Activated CD4-positive, alpha-beta T cell treated with anti-CD3 and anti-CD28 coated beads, Interleukin-2, amount 10 ng/mL, durations not matched to agents 7 days and 5 days (primary cell): Measurements from ENCODE around the gene CAB39. TPM values are rescaled to one million over a fixed set of nuclear protein-coding genes. Genes with fewer than 3 reads are reported as not detected.

Experiments used
- CTCF ChIA-PET: fragments of 350-600 bp; sonication (Branson Sonifier 250); formaldehyde crosslinking; loops from one replicate; lab custom pipeline; 2021; ENCODE audit warnings: antibody characterized with exemption; lab: Charles Lee
- POLR2A ChIA-PET: fragments of 350-600 bp; sonication (Branson Sonifier 250); formaldehyde crosslinking; loops from one replicate; lab custom pipeline; 2021; ENCODE audit warnings: antibody characterized with exemption; lab: Charles Lee
- DNase-seq: peaks from one replicate; pipeline ENCODE4 v3.0.0-alpha.2; 2020
- H3K27ac Mint-ChIP-seq: one replicate; pipeline ENCODE4 v1.8.0; 2021; ENCODE audit warnings: mild to moderate bottlenecking, moderate library complexity, mixed read lengths
- H3K27me3 Mint-ChIP-seq: one replicate; pipeline ENCODE4 v1.8.0; 2021; ENCODE audit warnings: mixed read lengths
- H3K36me3 Mint-ChIP-seq: one replicate; pipeline ENCODE4 v1.8.0; 2021; ENCODE audit warnings: low read depth, mixed read lengths
- H3K4me1 Mint-ChIP-seq: one replicate; pipeline ENCODE4 v1.8.0; 2021; ENCODE audit warnings: mixed read lengths
- H3K4me3 Mint-ChIP-seq: one replicate; pipeline ENCODE4 v1.8.0; 2021; ENCODE audit warnings: mild to moderate bottlenecking, moderate library complexity, mixed read lengths
- H3K9me3 Mint-ChIP-seq: one replicate; pipeline ENCODE4 v1.8.0; 2021; ENCODE audit warnings: mixed read lengths
- total RNA-seq, 2 experiments: library from RNA; stranded (reverse); gene quantifications; one replicate each; pipeline ENCODE4 v1.2.3, GENCODE V29; 2021

CAB39 gene
- total RNA-seq, 2 experiments from 2014 or later, result 135 to 154 TPM

- CTCF ChIA-PET, result interaction anchor here (0.5 to 1.6 kb wide), 2 partner anchors 8 to 14 kb away, joined by 3 read pairs; no protein-coding TSS in a partner anchor
- no peak overlapping the region for H3K4me3 Mint-ChIP-seq
- H3K4me1 Mint-ChIP-seq, result peaks cover 45% of the 10 kb centered on the region
- no peak for DNase-seq
- H3K9me3 Mint-ChIP-seq, result no peaks in the 10 kb centered on the region
- peaks cover 45% of the 10 kb centered on the region for H3K36me3 Mint-ChIP-seq
- POLR2A ChIA-PET, result no interaction called here
- no peaks in the 10 kb centered on the region for H3K27me3 Mint-ChIP-seq
- H3K27ac Mint-ChIP-seq, result no peak overlapping the region
Observed at GRCh38 chr2:230739961-230740360, 27.3 kb downstream of the CAB39 start.

GRCh38 chr2:230742781-230743180, 30.1 kb downstream of the CAB39 start:
- Mint-ChIP-seq H3K4me1 (peaks cover 40% of the 10 kb centered on the region), H3K36me3 (peaks cover 56% of the 10 kb centered on the region)
- CTCF ChIA-PET, result interaction anchor here (1.6 kb wide), 1 partner anchor 12 kb away, joined by 4 read pairs; no protein-coding TSS in a partner anchor

DNA sequence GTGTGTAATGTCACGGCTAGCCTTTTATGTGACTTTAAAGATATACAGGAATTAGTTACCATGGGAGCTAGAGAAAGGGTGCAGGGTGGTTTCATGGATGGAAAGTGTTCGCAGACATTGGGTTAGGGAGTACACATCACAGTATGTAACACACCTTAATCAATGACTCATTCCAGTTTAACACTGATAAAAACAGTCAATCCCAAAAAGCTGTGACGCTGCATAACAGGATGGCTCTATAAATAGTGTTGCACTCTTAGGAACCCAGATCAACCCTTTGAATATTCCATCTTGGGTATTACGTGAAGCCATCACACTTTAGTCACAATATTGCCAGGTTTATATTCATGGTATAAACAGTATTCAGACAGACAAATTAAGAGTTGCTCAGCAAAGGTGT, 33.6 kb downstream of the CAB39 start:
- Mint-ChIP-seq H3K27me3 (no peaks in the 10 kb centered on the region), H3K4me1 (peaks cover 39% of the 10 kb centered on the region), H3K9me3 (no peaks in the 10 kb centered on the region), H3K27ac (no peak overlapping the region), H3K36me3 (peaks cover 54% of the 10 kb centered on the region), H3K4me3 (no peak overlapping the region)
- no peak for DNase-seq
- POLR2A ChIA-PET, result no interaction called here
- CTCF ChIA-PET, result interaction anchor here (1.0 to 2.0 kb wide), 2 partner anchors 15 to 33 kb away, joined by 3 to 6 read pairs; no protein-coding TSS in a partner anchor

More at GRCh38 chr2:230742781-230743180, 30.1 kb downstream of the CAB39 start:
- no peak for DNase-seq
- no peak overlapping the region for H3K27ac Mint-ChIP-seq
- POLR2A ChIA-PET, result no interaction called here
- H3K4me3 Mint-ChIP-seq, result no peak overlapping the region
- no peaks in the 10 kb centered on the region for H3K27me3 Mint-ChIP-seq
- no peaks in the 10 kb centered on the region for H3K9me3 Mint-ChIP-seq

- CTCF ChIA-PET, result interaction anchor here (1.0 kb wide), 1 partner anchor 16 kb away, joined by 4 read pairs; no protein-coding TSS in a partner anchor
- Mint-ChIP-seq H3K9me3 (no peaks in the 10 kb centered on the region), H3K4me3 (no peak overlapping the region), H3K36me3 (peaks cover 57% of the 10 kb centered on the region), H3K27me3 (no peaks in the 10 kb centered on the region), H3K27ac (no peak overlapping the region), H3K4me1 (peaks cover 52% of the 10 kb centered on the region)
- POLR2A ChIA-PET, result no interaction called here
- DNase-seq, result no peak
Observed at GRCh38 chr2:230748087-230748486, 35.4 kb downstream of the CAB39 start.

DNA sequence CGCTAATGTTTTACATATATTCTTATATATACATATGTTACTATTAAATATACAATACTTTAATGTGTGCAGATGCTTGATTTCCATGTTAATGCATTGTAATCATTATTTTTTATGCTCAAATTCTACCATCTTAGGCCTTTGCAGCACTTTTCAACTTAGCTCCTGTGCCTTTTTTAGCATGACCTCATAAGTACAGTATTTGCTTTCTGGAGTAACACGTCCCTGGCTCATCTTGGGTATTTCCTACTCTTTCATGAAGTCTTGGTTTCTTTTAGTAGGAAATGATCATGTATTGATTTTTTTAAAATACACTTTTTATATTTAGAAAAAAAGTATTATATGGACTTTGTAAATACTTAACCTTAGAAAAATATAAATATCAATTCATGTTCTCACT, 36.5 kb downstream of the CAB39 start:
- Mint-ChIP-seq H3K9me3 (no peaks in the 10 kb centered on the region), H3K4me1 (peaks cover 55% of the 10 kb centered on the region), H3K27me3 (no peaks in the 10 kb centered on the region), H3K27ac (no peak overlapping the region), H3K36me3 (peaks cover 56% of the 10 kb centered on the region), H3K4me3 (no peak overlapping the region)
- DNase-seq, result no peak
- CTCF ChIA-PET, result interaction anchor here (1.0 kb wide), 1 partner anchor 15 kb away, joined by 4 read pairs; no protein-coding TSS in a partner anchor
- POLR2A ChIA-PET, result no interaction called here

GRCh38 chr2:230751062-230751461, 38.4 kb downstream of the CAB39 start:
- H3K4me3 Mint-ChIP-seq, result no peak overlapping the region

DNA sequence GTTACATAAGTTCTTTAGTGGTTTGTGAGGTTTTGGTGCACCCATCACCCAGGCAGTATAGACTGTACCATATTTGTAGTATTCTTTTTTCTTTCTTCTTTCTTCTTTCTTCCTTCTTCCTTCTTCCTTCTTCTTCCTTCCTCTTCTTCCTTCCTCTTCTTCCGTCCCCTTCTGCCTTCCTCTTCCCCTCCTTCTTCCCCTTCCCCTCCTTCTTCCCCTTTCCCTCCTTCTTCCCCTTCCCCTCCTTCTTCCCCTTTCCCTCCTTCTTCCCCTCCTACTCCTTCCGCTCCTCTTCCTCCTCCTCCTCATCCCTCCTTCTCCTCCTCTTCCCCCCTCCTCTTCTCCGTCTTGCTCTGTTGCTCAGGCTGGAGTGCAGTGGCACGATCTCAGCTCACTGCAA, 41.6 kb downstream of the CAB39 start:
- H3K27me3 Mint-ChIP-seq, result no peaks in the 10 kb centered on the region
- H3K9me3 Mint-ChIP-seq, result no peaks in the 10 kb centered on the region
- ChIA-PET CTCF (interaction anchor here (0.6 to 0.7 kb wide), 2 partner anchors 10 to 126 kb away, joined by 3 to 5 read pairs; no protein-coding TSS in a partner anchor), POLR2A (no interaction called here)
- H3K36me3 Mint-ChIP-seq, result peaks cover 58% of the 10 kb centered on the region
- H3K4me3 Mint-ChIP-seq, result no peak overlapping the region
- H3K4me1 Mint-ChIP-seq, result peaks cover 77% of the 10 kb centered on the region
- H3K27ac Mint-ChIP-seq, result no peak overlapping the region
- DNase-seq, result no peak

More at GRCh38 chr2:230751062-230751461, 38.4 kb downstream of the CAB39 start:
- ChIA-PET POLR2A (interaction anchor here (0.6 kb wide), 1 partner anchor 23 kb away, joined by 4 read pairs; no protein-coding TSS in a partner anchor), CTCF (interaction anchor here (1.4 kb wide), 1 partner anchor 35 kb away, joined by 4 read pairs; no protein-coding TSS in a partner anchor)
- H3K4me1 Mint-ChIP-seq, result peaks cover 67% of the 10 kb centered on the region
- H3K27me3 Mint-ChIP-seq, result no peaks in the 10 kb centered on the region
- no peaks in the 10 kb centered on the region for H3K9me3 Mint-ChIP-seq
- DNase-seq, result no peak
- peaks cover 57% of the 10 kb centered on the region for H3K36me3 Mint-ChIP-seq
- no peak overlapping the region for H3K27ac Mint-ChIP-seq

DNA sequence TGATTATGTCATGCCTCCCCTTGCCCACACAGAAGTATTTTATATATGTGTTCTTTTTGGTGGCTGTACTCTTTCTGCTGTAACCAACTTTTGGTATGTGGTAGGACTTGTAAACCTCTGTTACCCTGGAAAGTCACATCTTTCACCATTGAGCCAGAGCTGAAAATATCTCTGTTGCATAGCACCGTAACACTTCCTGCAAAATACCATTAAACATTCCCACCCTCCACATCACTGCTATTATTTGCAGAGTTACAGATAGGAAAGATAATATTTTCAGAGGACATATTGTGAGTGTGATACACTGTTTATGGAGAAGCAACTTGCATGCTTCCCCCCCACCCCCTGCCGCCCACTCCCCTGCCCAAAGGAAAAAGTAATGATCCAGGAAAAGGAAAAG, 44.8 kb downstream of the CAB39 start:
- peaks cover 65% of the 10 kb centered on the region for H3K36me3 Mint-ChIP-seq

GRCh38 chr2:230758566-230759480, 46.2 kb downstream of the CAB39 start:
- H3K36me3 Mint-ChIP-seq, result peaks cover 66% of the 10 kb centered on the region
- POLR2A ChIA-PET, result no interaction called here

More for the DNA sequence above, 44.8 kb downstream of the CAB39 start:
- no peak overlapping the region for H3K4me3 Mint-ChIP-seq
- ChIA-PET CTCF (interaction anchor here (0.6 to 1.7 kb wide), 4 partner anchors 13 to 766 kb away, joined by 3 to 4 read pairs (median 4); no protein-coding TSS in a partner anchor), POLR2A (no interaction called here)
- no peaks in the 10 kb centered on the region for H3K27me3 Mint-ChIP-seq
- peak overlapping the region; percentile 25 for H3K27ac Mint-ChIP-seq
- DNase-seq, result no peak
- peaks cover 72% of the 10 kb centered on the region for H3K4me1 Mint-ChIP-seq
- no peaks in the 10 kb centered on the region for H3K9me3 Mint-ChIP-seq

DNA sequence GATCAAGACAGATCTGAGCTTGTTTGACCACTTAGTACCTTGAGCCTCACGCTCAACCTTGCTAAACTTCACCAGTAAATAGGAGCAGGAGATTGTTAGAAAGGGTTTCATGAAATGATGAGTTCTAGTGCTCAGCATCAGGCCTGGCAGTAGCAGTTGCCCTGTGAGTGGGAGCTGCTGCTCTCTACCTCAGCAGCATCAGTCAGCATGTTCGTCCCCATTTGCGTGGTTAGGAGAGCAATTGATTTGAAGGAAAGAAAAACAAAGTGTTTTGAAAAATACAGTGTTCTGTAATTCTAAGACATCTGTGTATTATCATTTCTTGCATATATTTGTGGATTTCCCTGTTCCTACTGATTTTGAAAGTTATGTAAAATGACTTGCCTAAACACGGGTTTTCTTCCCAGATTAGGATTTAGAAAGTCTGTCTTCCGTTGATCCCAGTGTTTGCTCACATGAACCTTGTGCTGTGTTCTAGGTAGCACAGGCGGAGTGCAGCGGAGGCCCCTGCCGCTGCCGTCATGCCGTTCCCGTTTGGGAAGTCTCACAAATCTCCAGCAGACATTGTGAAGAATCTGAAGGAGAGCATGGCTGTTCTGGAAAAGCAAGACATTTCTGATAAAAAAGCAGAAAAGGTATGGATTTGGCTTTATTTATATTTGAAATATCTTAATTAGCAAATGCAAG, 47.0 kb downstream of the CAB39 start:
- ChIA-PET CTCF (no interaction called here), POLR2A (no interaction called here)
- Mint-ChIP-seq H3K36me3 (peaks cover 69% of the 10 kb centered on the region), H3K4me1 (peaks cover 57% of the 10 kb centered on the region), H3K9me3 (no peaks in the 10 kb centered on the region), H3K27me3 (no peaks in the 10 kb centered on the region), H3K27ac (peak overlapping the region; percentile 65), H3K4me3 (no peak overlapping the region)
- DNase-seq, result no peak

More at GRCh38 chr2:230758566-230759480, 46.2 kb downstream of the CAB39 start:
- Mint-ChIP-seq H3K9me3 (no peaks in the 10 kb centered on the region), H3K27ac (peak overlapping the region; percentile 65), H3K27me3 (no peaks in the 10 kb centered on the region), H3K4me1 (peaks cover 63% of the 10 kb centered on the region), H3K4me3 (no peak overlapping the region)
- no peak for DNase-seq
- CTCF ChIA-PET, result interaction anchor here (1.7 kb wide), 1 partner anchor 39 kb away, joined by 4 read pairs; no protein-coding TSS in a partner anchor

DNA sequence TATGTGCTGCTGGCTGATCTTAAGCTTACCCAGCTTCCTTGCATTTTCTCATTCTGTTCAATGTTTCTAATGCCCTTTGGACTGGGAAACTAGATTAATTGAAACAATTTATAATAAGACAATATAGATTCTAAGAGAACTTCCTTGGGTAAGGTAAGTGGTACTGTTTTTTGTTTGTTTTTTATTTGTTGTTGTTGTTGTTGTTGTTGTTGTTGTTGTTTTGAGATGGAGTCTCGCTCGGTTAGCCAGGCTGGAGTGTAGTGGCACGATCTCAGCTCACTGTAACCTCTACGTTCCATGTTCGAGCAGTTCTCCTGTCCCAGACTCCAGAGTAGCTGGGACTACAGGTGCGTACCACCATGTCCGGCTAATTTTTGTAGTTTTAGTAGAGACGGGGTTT, 49.1 kb downstream of the CAB39 start:
- Mint-ChIP-seq H3K36me3 (peaks cover 68% of the 10 kb centered on the region), H3K9me3 (no peaks in the 10 kb centered on the region), H3K27me3 (no peaks in the 10 kb centered on the region), H3K4me3 (no peak overlapping the region), H3K4me1 (peaks cover 47% of the 10 kb centered on the region), H3K27ac (no peak overlapping the region)
- ChIA-PET POLR2A (no interaction called here), CTCF (interaction anchor here (1.3 to 3.3 kb wide), 3 partner anchors 11 to 39 kb away, joined by 3 to 13 read pairs (median 3); no protein-coding TSS in a partner anchor)
- no peak for DNase-seq

GRCh38 chr2:230762317-230762896, 49.8 kb downstream of the CAB39 start:
- ChIA-PET POLR2A (no interaction called here), CTCF (interaction anchor here (1.3 to 3.3 kb wide), 3 partner anchors 10 to 40 kb away, joined by 3 to 13 read pairs (median 3); no protein-coding TSS in a partner anchor)
- no peaks in the 10 kb centered on the region for H3K9me3 Mint-ChIP-seq
- DNase-seq, result peak; percentile 29
- no peaks in the 10 kb centered on the region for H3K27me3 Mint-ChIP-seq
- peaks cover 75% of the 10 kb centered on the region for H3K36me3 Mint-ChIP-seq
- H3K27ac Mint-ChIP-seq, result no peak overlapping the region
- H3K4me1 Mint-ChIP-seq, result peaks cover 45% of the 10 kb centered on the region
- H3K4me3 Mint-ChIP-seq, result no peak overlapping the region
